HT-29 (cell line): ENCODE measurements around the gene LIPK. TPM values are rescaled to one million over a fixed set of nuclear protein-coding genes. Genes with fewer than 3 reads are reported as not detected.
"Not testable (repeated sequence)": the region's sequence is repeated elsewhere in the genome, so short reads cannot be mapped to it uniquely, and the experiment has no call there.

Experiments used
- DNase-seq: peaks from one replicate; pipeline ENCODE4 v3.0.0-alpha.2; 2015; ENCODE audit warnings: low spot score
- total RNA-seq: library from RNA; depleted of rRNA; stranded (reverse); fragments of >200 nt; shearing (Covaris generic); gene quantifications from 2 replicates; pipeline ENCODE4 v1.2.3, GENCODE V29; 2014; rRNA removed

The LIPK gene
- not detected in 2 replicates for total RNA-seq

GRCh38 chr10:88705958-88706357 lies at the start of gene LIPK:
LIPK (plus strand) TSS chr10:88706249; CDS start chr10:88724544, 18,295 bp downstream.
- DNase-seq, result peak; percentile 22

- no peak for DNase-seq
Observed at GRCh38 chr10:88657901-88658300, 48.1 kb upstream of the LIPK start.

- peak; percentile 1 for DNase-seq
Observed at GRCh38 chr10:88659725-88660597, 46.1 kb upstream of the LIPK start.

- no peak for DNase-seq
Observed at GRCh38 chr10:88660598-88660884, 45.5 kb upstream of the LIPK start.

- no peak for DNase-seq
Observed at GRCh38 chr10:88661018-88661417, 45.0 kb upstream of the LIPK start.

- no peak for DNase-seq
Observed at GRCh38 chr10:88661577-88661976, 44.5 kb upstream of the LIPK start.

- not testable (repeated sequence) for DNase-seq
Observed at GRCh38 chr10:88663153-88663552, 42.9 kb upstream of the LIPK start.

- DNase-seq, result no peak
Observed at GRCh38 chr10:88664142-88664541, 41.9 kb upstream of the LIPK start, which contains the start of gene LIPF. LIPF (plus strand) TSS chr10:88664442; CDS start chr10:88667298, 2,856 bp downstream.

- no peak for DNase-seq
Observed at GRCh38 chr10:88668465-88668864, 37.6 kb upstream of the LIPK start.

- no peak for DNase-seq
Observed at GRCh38 chr10:88670497-88670896, 35.6 kb upstream of the LIPK start.

GRCh38 chr10:88672041-88672440 lies 34.0 kb upstream of the LIPK start:
- no peak for DNase-seq

- DNase-seq, result no peak
Observed at GRCh38 chr10:88676283-88677060, 29.6 kb upstream of the LIPK start.

- DNase-seq, result no peak
Observed at GRCh38 chr10:88680958-88681357, 25.1 kb upstream of the LIPK start.

GRCh38 chr10:88682491-88682890 lies 23.6 kb upstream of the LIPK start:
- DNase-seq, result no peak

GRCh38 chr10:88687853-88688467 lies 18.1 kb upstream of the LIPK start:
- peak; percentile 52 for DNase-seq

GRCh38 chr10:88689366-88689765 lies 16.7 kb upstream of the LIPK start:
- no peak for DNase-seq

GRCh38 chr10:88693392-88694020 lies 12.5 kb upstream of the LIPK start:
- peak; percentile 64 for DNase-seq

GRCh38 chr10:88702848-88703597 lies 3.0 kb upstream of the LIPK start:
- peak; percentile 95 for DNase-seq

- DNase-seq, result peak; percentile 77
Observed at GRCh38 chr10:88707429-88708155, 1.5 kb downstream of the LIPK start.

- DNase-seq, result not testable (repeated sequence)
Observed at GRCh38 chr10:88709361-88709760, 3.3 kb downstream of the LIPK start.
